Neural crest cell (in vitro differentiated cells): ENCODE results near the gene SPIB. TPM values are rescaled to one million over a fixed set of nuclear protein-coding genes. Genes with fewer than 3 reads are reported as not detected.

Experiments used
- DNase-seq: peaks from one replicate; pipeline ENCODE4 v3.0.0; 2021; ENCODE audit warnings: low read depth, mixed read lengths, low spot score
- H3K27ac Mint-ChIP-seq: one replicate; pipeline ENCODE4 v1.8.0; 2021; ENCODE audit warnings: mild to moderate bottlenecking, mixed read lengths; ENCODE audit not compliant: unreplicated experiment
- H3K27me3 Mint-ChIP-seq: 2 replicates; pipeline ENCODE4 v1.8.0; 2021; ENCODE audit warnings: low read depth, mild to moderate bottlenecking, mixed read lengths
- H3K36me3 Mint-ChIP-seq: 2 replicates; pipeline ENCODE4 v1.8.0; 2021; ENCODE audit warnings: low read depth, mild to moderate bottlenecking, mixed read lengths
- H3K4me1 Mint-ChIP-seq: 2 replicates; pipeline ENCODE4 v1.8.0; 2021; ENCODE audit warnings: mixed read lengths
- H3K4me3 Mint-ChIP-seq: one replicate; pipeline ENCODE4 v1.8.0; 2021; ENCODE audit warnings: mild to moderate bottlenecking, mixed read lengths
- H3K9me3 Mint-ChIP-seq: 2 replicates; pipeline ENCODE4 v1.8.0; 2021; ENCODE audit warnings: mixed read lengths
- CTCF ChIP-seq: fragments of 200-600 bp; sonication (generic); conservative IDR thresholded peaks from 2 replicates; pipeline ENCODE4 v1.5.0; 2021; ENCODE audit warnings: antibody characterized with exemption, mild to moderate bottlenecking
- total RNA-seq: library from RNA; stranded (reverse); gene quantifications from 2 replicates; pipeline ENCODE4 v1.2.1, GENCODE V29; 2021

SPIB gene
- total RNA-seq, 1 donor from 2014 or later: not detected

- Mint-ChIP-seq H3K9me3 (peaks cover 11% of the 10 kb centered on the region), H3K27me3 (peaks cover 14% of the 10 kb centered on the region), H3K27ac (no peak overlapping the region), H3K4me1 (peaks cover 6% of the 10 kb centered on the region), H3K36me3 (no peaks in the 10 kb centered on the region), H3K4me3 (no peak overlapping the region)
- TF ChIP-seq CTCF: no peak
- no peak for DNase-seq
Observed at GRCh38 chr19:50458396-50459066, 39.8 kb downstream of the SPIB start.

- Mint-ChIP-seq H3K4me1 (peaks cover 8% of the 10 kb centered on the region), H3K9me3 (peaks cover 11% of the 10 kb centered on the region), H3K36me3 (no peaks in the 10 kb centered on the region), H3K27ac (no peak overlapping the region), H3K4me3 (no peak overlapping the region), H3K27me3 (peaks cover 14% of the 10 kb centered on the region)
- no peak for DNase-seq
- no peak for TF ChIP-seq CTCF
Observed at GRCh38 chr19:50459067-50459456, 40.3 kb downstream of the SPIB start.

- Mint-ChIP-seq H3K36me3 (no peaks in the 10 kb centered on the region), H3K4me3 (no peak overlapping the region), H3K4me1 (peaks cover 10% of the 10 kb centered on the region), H3K9me3 (peaks cover 11% of the 10 kb centered on the region), H3K27ac (no peak overlapping the region), H3K27me3 (peaks cover 14% of the 10 kb centered on the region)
- TF ChIP-seq CTCF: no peak
- no peak for DNase-seq
Observed at GRCh38 chr19:50459638-50460037, 40.9 kb downstream of the SPIB start.

GRCh38 chr19:50460161-50460765 is 41.5 kb downstream of the SPIB start:
- peaks cover 14% of the 10 kb centered on the region for H3K27me3 Mint-ChIP-seq
- H3K27ac Mint-ChIP-seq: no peak overlapping the region
- peaks cover 8% of the 10 kb centered on the region for H3K9me3 Mint-ChIP-seq
- H3K36me3 Mint-ChIP-seq: no peaks in the 10 kb centered on the region
- DNase-seq: no peak
- H3K4me3 Mint-ChIP-seq: no peak overlapping the region
- TF ChIP-seq CTCF: no peak
- H3K4me1 Mint-ChIP-seq: peaks cover 10% of the 10 kb centered on the region

- H3K27ac Mint-ChIP-seq: peak overlapping the region; percentile 37
- TF ChIP-seq CTCF: peak; percentile 81
Observed at GRCh38 chr19:50461066-50461875, 42.5 kb downstream of the SPIB start.

More at GRCh38 chr19:50461066-50461875, 42.5 kb downstream of the SPIB start:
- no peak overlapping the region for H3K4me3 Mint-ChIP-seq
- no peaks in the 10 kb centered on the region for H3K36me3 Mint-ChIP-seq
- peaks cover 2% of the 10 kb centered on the region for H3K9me3 Mint-ChIP-seq
- peak; percentile 68 for DNase-seq
- peaks cover 16% of the 10 kb centered on the region for H3K4me1 Mint-ChIP-seq
- peaks cover 14% of the 10 kb centered on the region for H3K27me3 Mint-ChIP-seq
